ENCODE measurements around the gene TRPM2. TPM values are rescaled to one million over a fixed set of nuclear protein-coding genes. Genes with fewer than 3 reads are reported as not detected.

Gene TRPM2
- total and polyA plus RNA-seq, 2 of the 13 experiments (the other 11 are each of a cell fraction or from before 2014, with no cell fraction given), result 0.07 to 0.20 TPM

GRCh38 chr21:44338971-44339910 lies 14.2 kb upstream of the TRPM2 start, which contains the start of gene CFAP410 (continued):
- TF ChIP-seq FOXK1 (CRISPR knock-in tag; IDR thresholded peaks at IDR 0.05; ENCODE audit: borderline replicate concordance, low read depth) (peak; percentile 90; the same call in 1 of the 2 replicates), ZNF83 (CRISPR knock-in tag; IDR thresholded peaks at IDR 0.05; ENCODE audit: borderline replicate concordance) (0 out of 2 replicates have a peak, but pooled peaks have one; percentile 37), ZNF263 (CRISPR knock-in tag; IDR thresholded peaks at IDR 0.05) (0 out of 2 replicates have a peak, but pooled peaks have one; percentile 17), HOXD1 (CRISPR knock-in tag; IDR thresholded peaks at IDR 0.05) (peak; percentile 69), ZNF10 (CRISPR knock-in tag; IDR thresholded peaks at IDR 0.05; ENCODE audit: borderline replicate concordance, low read depth) (no peak), DBP (CRISPR knock-in tag; IDR thresholded peaks at IDR 0.05; ENCODE audit: not compliant biosample characterization) (peak; percentile 33), ZNF343 (CRISPR knock-in tag; IDR thresholded peaks at IDR 0.05) (peak; percentile 90), ZNF556 (CRISPR knock-in tag; IDR thresholded peaks at IDR 0.05; ENCODE audit: borderline replicate concordance) (peak; percentile 92; the same call in 1 of the 2 replicates), ARNTL (CRISPR knock-in tag; IDR thresholded peaks at IDR 0.05) (peak; percentile 83), ZNF563 (CRISPR knock-in tag; IDR thresholded peaks at IDR 0.05) (peak; percentile 85), IRX3 (CRISPR knock-in tag; IDR thresholded peaks at IDR 0.05; ENCODE audit: borderline replicate concordance, low read depth) (peak; percentile 56; the same call in 1 of the 2 replicates), ZSCAN5A (CRISPR knock-in tag; IDR thresholded peaks at IDR 0.05; ENCODE audit: borderline replicate concordance) (no peak), ZNF841 (CRISPR knock-in tag; IDR thresholded peaks at IDR 0.05; ENCODE audit: borderline replicate concordance) (no peak), ZMYM3 (CRISPR knock-in tag; IDR thresholded peaks at IDR 0.05) (no peak), HNF1B (CRISPR knock-in tag; IDR thresholded peaks at IDR 0.05) (peak; percentile 78), ZFP62 (CRISPR knock-in tag; IDR thresholded peaks at IDR 0.05) (0 out of 2 replicates have a peak, but pooled peaks have one; percentile 85), ZNF746 (CRISPR knock-in tag; IDR thresholded peaks at IDR 0.05) (no peak), UBTF (CRISPR knock-in tag; IDR thresholded peaks at IDR 0.05) (peak; percentile 80), GATA4 (IDR thresholded peaks at IDR 0.05; ENCODE audit: borderline replicate concordance, low read depth) (no peak), MTERF4 (CRISPR knock-in tag; IDR thresholded peaks at IDR 0.05) (peak; percentile 65; the same call in 1 of the 2 replicates), ERF (CRISPR knock-in tag; IDR thresholded peaks at IDR 0.05) (peak; percentile 87)

Measured in HepG2 (cell line).